Measurements from ENCODE around the gene CSRNP3.

DNA sequence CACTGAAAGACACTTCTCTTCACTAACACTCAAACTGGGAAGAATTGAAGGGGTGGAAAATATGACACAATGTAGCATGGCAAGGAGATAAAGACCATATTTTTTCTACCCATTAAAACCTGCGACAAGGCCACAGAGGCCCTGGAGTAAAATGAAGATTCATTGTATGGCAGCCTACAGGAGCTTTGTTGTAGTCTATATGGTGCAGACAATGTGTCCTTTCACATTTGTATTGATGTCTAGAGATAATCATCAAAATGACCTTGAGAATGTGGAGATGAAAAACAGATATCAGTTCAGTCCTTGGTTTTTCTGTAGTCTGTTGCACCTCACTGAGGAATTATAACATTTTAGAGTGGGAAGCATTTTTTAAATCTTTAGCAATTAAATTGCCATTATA, 80.1 kb downstream of the CSRNP3 start:
- TF ChIP-seq, protein P1, sequence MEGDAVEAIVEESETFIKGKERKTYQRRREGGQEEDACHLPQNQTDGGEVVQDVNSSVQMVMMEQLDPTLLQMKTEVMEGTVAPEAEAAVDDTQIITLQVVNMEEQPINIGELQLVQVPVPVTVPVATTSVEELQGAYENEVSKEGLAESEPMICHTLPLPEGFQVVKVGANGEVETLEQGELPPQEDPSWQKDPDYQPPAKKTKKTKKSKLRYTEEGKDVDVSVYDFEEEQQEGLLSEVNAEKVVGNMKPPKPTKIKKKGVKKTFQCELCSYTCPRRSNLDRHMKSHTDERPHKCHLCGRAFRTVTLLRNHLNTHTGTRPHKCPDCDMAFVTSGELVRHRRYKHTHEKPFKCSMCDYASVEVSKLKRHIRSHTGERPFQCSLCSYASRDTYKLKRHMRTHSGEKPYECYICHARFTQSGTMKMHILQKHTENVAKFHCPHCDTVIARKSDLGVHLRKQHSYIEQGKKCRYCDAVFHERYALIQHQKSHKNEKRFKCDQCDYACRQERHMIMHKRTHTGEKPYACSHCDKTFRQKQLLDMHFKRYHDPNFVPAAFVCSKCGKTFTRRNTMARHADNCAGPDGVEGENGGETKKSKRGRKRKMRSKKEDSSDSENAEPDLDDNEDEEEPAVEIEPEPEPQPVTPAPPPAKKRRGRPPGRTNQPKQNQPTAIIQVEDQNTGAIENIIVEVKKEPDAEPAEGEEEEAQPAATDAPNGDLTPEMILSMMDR (IDR thresholded peaks at IDR 0.05): no peak
- TF ChIP-seq EP300 (IDR thresholded peaks at IDR 0.05) (no peak), CEBPB (IDR thresholded peaks at IDR 0.05) (no peak), EHMT2 (IDR thresholded peaks at IDR 0.05; ENCODE audit: low read depth) (no peak), MAZ (IDR thresholded peaks at IDR 0.05; ENCODE audit: borderline replicate concordance, low read depth, low read length) (no peak), POLR2A (IDR thresholded peaks at IDR 0.05; ENCODE audit: low read length) (no peak), RAD21 (conservative IDR thresholded peaks at IDR 0.05 in 1 of 2, IDR thresholded peaks at IDR 0.05 in 1 of 2) (no peak), SREBF2 (IDR thresholded peaks at IDR 0.05) (no peak), CBX8 (IDR thresholded peaks at IDR 0.05) (no peak), GATA3 (IDR thresholded peaks at IDR 0.05; ENCODE audit: borderline replicate concordance) (no peak), HDAC2 (IDR thresholded peaks at IDR 0.05) (no peak), JUN (IDR thresholded peaks at IDR 0.05) (no peak)
- TF ChIP-seq, protein P2, sequence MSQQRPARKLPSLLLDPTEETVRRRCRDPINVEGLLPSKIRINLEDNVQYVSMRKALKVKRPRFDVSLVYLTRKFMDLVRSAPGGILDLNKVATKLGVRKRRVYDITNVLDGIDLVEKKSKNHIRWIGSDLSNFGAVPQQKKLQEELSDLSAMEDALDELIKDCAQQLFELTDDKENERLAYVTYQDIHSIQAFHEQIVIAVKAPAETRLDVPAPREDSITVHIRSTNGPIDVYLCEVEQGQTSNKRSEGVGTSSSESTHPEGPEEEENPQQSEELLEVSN (IDR thresholded peaks at IDR 0.05; ENCODE audit: borderline replicate concordance, low read depth): no peak
- TF ChIP-seq, protein P3, sequence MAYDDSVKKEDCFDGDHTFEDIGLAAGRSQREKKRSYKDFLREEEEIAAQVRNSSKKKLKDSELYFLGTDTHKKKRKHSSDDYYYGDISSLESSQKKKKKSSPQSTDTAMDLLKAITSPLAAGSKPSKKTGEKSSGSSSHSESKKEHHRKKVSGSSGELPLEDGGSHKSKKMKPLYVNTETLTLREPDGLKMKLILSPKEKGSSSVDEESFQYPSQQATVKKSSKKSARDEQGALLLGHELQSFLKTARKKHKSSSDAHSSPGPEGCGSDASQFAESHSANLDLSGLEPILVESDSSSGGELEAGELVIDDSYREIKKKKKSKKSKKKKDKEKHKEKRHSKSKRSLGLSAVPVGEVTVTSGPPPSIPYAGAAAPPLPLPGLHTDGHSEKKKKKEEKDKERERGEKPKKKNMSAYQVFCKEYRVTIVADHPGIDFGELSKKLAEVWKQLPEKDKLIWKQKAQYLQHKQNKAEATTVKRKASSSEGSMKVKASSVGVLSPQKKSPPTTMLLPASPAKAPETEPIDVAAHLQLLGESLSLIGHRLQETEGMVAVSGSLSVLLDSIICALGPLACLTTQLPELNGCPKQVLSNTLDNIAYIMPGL (CRISPR knock-in tag; IDR thresholded peaks at IDR 0.05; ENCODE audit: borderline replicate concordance): no peak
